Activated T-cell treated with anti-CD3 and anti-CD28 coated beads, Interleukin-2, amount 50 U/mL, for 72 hours (primary cell): Measurements from ENCODE around the gene SMIM10L2A. TPM values are rescaled to one million over a fixed set of nuclear protein-coding genes. Genes with fewer than 3 reads are reported as not detected.

ENCODE experiments used
- ATAC-seq, 2 donors: fragments of 150-1000 bp; cut with Tn5 transposase; replicated peaks in 1 of 2; 2 replicates each; pipeline ENCODE4 v1.10.0; 2021; ENCODE audit warnings: moderate library complexity in 2 of 2, mild to moderate bottlenecking in 1 of 2
- DNase-seq, 2 donors: peaks; one replicate each; pipeline ENCODE4 v3.0.0; 2021 to 2022; ENCODE audit warnings: mixed read lengths in 1 of 2
- H3K27ac Mint-ChIP-seq: one replicate; pipeline ENCODE4 v1.8.0; 2022; ENCODE audit warnings: mild to moderate bottlenecking, moderate library complexity, mixed read lengths
- H3K27me3 Mint-ChIP-seq: one replicate; pipeline ENCODE4 v1.8.0; 2022; ENCODE audit warnings: low read depth, mixed read lengths
- H3K36me3 Mint-ChIP-seq, 2 donors: one replicate each; pipeline ENCODE4 v1.8.0; 2022; ENCODE audit warnings: mixed read lengths in 2 of 2, mild to moderate bottlenecking in 1 of 2; ENCODE audit not compliant: insufficient read depth in 2 of 2
- H3K4me1 Mint-ChIP-seq: one replicate; pipeline ENCODE4 v1.8.0; 2022; ENCODE audit warnings: low read depth, mixed read lengths
- H3K4me3 Mint-ChIP-seq, 2 donors: one replicate each; pipeline ENCODE4 v1.8.0; 2022; ENCODE audit warnings: mild to moderate bottlenecking in 2 of 2, mixed read lengths in 2 of 2, moderate library complexity in 2 of 2
- H3K9me3 Mint-ChIP-seq, 2 donors: one replicate each; pipeline ENCODE4 v1.8.0; 2022; ENCODE audit warnings: mixed read lengths in 2 of 2
- total RNA-seq, 2 donors: library from RNA; stranded (reverse); gene quantifications; one replicate each; pipeline ENCODE4 v1.2.3, GENCODE V29; 2022

Gene SMIM10L2A
- total RNA-seq, 2 donors from 2014 or later, result 0.24 to 0.44 TPM

GRCh38 chrX:135429429-135429828, 7.7 kb downstream of the SMIM10L2A start:
- Mint-ChIP-seq H3K4me3 (no peak overlapping the region), H3K4me1 (peaks cover 18% of the 10 kb centered on the region), H3K9me3 (peaks cover 3 to 6% of the 10 kb centered on the region in 2 donors), H3K36me3 (peaks cover 8 to 11% of the 10 kb centered on the region in 2 donors), H3K27me3 (peaks cover 50% of the 10 kb centered on the region), H3K27ac (no peak overlapping the region)
- DNase-seq, result no peak
- peak; percentile 31 to 67 for ATAC-seq

- peaks cover 8 to 11% of the 10 kb centered on the region in 2 donors for H3K36me3 Mint-ChIP-seq
- H3K27me3 Mint-ChIP-seq, result peaks cover 51% of the 10 kb centered on the region
- DNase-seq (no peak), ATAC-seq (peak; percentile 77 to 82)
- peaks cover 18% of the 10 kb centered on the region for H3K4me1 Mint-ChIP-seq
- peak overlapping the region; percentile 54 for H3K27ac Mint-ChIP-seq
- H3K4me3 Mint-ChIP-seq, result no peak overlapping the region
- H3K9me3 Mint-ChIP-seq, result peaks cover 3 to 6% of the 10 kb centered on the region in 2 donors
Observed at GRCh38 chrX:135431886-135432285, 10.1 kb downstream of the SMIM10L2A start.

- H3K4me3 Mint-ChIP-seq, result no peak overlapping the region
Observed at GRCh38 chrX:135432453-135432852, 10.7 kb downstream of the SMIM10L2A start.

GRCh38 chrX:135432881-135433521, 11.3 kb downstream of the SMIM10L2A start:
- Mint-ChIP-seq H3K4me3 (no peak overlapping the region), H3K9me3 (peaks cover 3 to 6% of the 10 kb centered on the region in 2 donors), H3K27me3 (peaks cover 41% of the 10 kb centered on the region), H3K27ac (no peak overlapping the region), H3K4me1 (peaks cover 18% of the 10 kb centered on the region), H3K36me3 (peaks cover 8 to 11% of the 10 kb centered on the region in 2 donors)
- no peak for ATAC-seq
- no peak for DNase-seq

More at GRCh38 chrX:135432453-135432852, 10.7 kb downstream of the SMIM10L2A start:
- ATAC-seq (no peak), DNase-seq (no peak)
- Mint-ChIP-seq H3K9me3 (peaks cover 3 to 6% of the 10 kb centered on the region in 2 donors), H3K27me3 (peaks cover 46% of the 10 kb centered on the region), H3K36me3 (peaks cover 8 to 11% of the 10 kb centered on the region in 2 donors), H3K4me1 (peaks cover 18% of the 10 kb centered on the region), H3K27ac (no peak overlapping the region)

GRCh38 chrX:135433531-135434257, 11.9 kb downstream of the SMIM10L2A start:
- peaks cover 18% of the 10 kb centered on the region for H3K4me1 Mint-ChIP-seq
- no peak overlapping the region for H3K27ac Mint-ChIP-seq
- no peak overlapping the region for H3K4me3 Mint-ChIP-seq
- H3K27me3 Mint-ChIP-seq, result peaks cover 39% of the 10 kb centered on the region
- H3K9me3 Mint-ChIP-seq, result peaks cover 3 to 6% of the 10 kb centered on the region in 2 donors
- no peak for DNase-seq
- no peak for ATAC-seq
- H3K36me3 Mint-ChIP-seq, result peaks cover 8 to 11% of the 10 kb centered on the region in 2 donors

- Mint-ChIP-seq H3K27ac (no peak overlapping the region), H3K36me3 (peaks cover 8 to 11% of the 10 kb centered on the region in 2 donors), H3K9me3 (peaks cover 3 to 6% of the 10 kb centered on the region in 2 donors), H3K27me3 (peaks cover 31% of the 10 kb centered on the region), H3K4me3 (no peak overlapping the region), H3K4me1 (peaks cover 18% of the 10 kb centered on the region)
- ATAC-seq (no peak), DNase-seq (no peak)
Observed at GRCh38 chrX:135434258-135435138, 12.8 kb downstream of the SMIM10L2A start.

- H3K4me1 Mint-ChIP-seq, result peaks cover 18% of the 10 kb centered on the region
- no peak for ATAC-seq
- peaks cover 3 to 5% of the 10 kb centered on the region in 2 donors for H3K9me3 Mint-ChIP-seq
- no peak for DNase-seq
- H3K27ac Mint-ChIP-seq, result no peak overlapping the region
- peaks cover 23% of the 10 kb centered on the region for H3K27me3 Mint-ChIP-seq
- H3K4me3 Mint-ChIP-seq, result no peak overlapping the region
- peaks cover 5 to 6% of the 10 kb centered on the region in 2 donors for H3K36me3 Mint-ChIP-seq
Observed at GRCh38 chrX:135435139-135435922, 13.6 kb downstream of the SMIM10L2A start.

- peaks cover 2 to 5% of the 10 kb centered on the region in 2 donors for H3K9me3 Mint-ChIP-seq
- H3K27ac Mint-ChIP-seq, result no peak overlapping the region
- peaks cover 17% of the 10 kb centered on the region for H3K27me3 Mint-ChIP-seq
- peaks cover 17% of the 10 kb centered on the region for H3K4me1 Mint-ChIP-seq
- DNase-seq, result no peak
- no peak overlapping the region for H3K4me3 Mint-ChIP-seq
- ATAC-seq, result no peak
- peaks cover 4 to 5% of the 10 kb centered on the region in 2 donors for H3K36me3 Mint-ChIP-seq
Observed at GRCh38 chrX:135435933-135436332, 14.2 kb downstream of the SMIM10L2A start.

- Mint-ChIP-seq H3K9me3 (peaks cover 0 to 3% of the 10 kb centered on the region in 2 donors), H3K4me1 (peaks cover 12% of the 10 kb centered on the region), H3K27me3 (peaks cover 13% of the 10 kb centered on the region), H3K4me3 (no peak overlapping the region), H3K27ac (no peak overlapping the region), H3K36me3 (peaks cover under 1 to 3% of the 10 kb centered on the region in 2 donors)
- no peak for DNase-seq
- no peak for ATAC-seq
Observed at GRCh38 chrX:135436456-135436855, 14.7 kb downstream of the SMIM10L2A start.

- Mint-ChIP-seq H3K4me1 (peaks cover 5% of the 10 kb centered on the region), H3K4me3 (no peak overlapping the region), H3K27ac (no peak overlapping the region), H3K9me3 (no peaks in the 10 kb centered on the region), H3K36me3 (no peaks in the 10 kb centered on the region), H3K27me3 (peaks cover 18% of the 10 kb centered on the region)
- DNase-seq, result no peak
- ATAC-seq, result no peak
Observed at GRCh38 chrX:135436966-135437866, 15.5 kb downstream of the SMIM10L2A start.

GRCh38 chrX:135437867-135438733, 16.4 kb downstream of the SMIM10L2A start:
- Mint-ChIP-seq H3K4me1 (no peaks in the 10 kb centered on the region), H3K27me3 (peaks cover 18% of the 10 kb centered on the region), H3K36me3 (no peaks in the 10 kb centered on the region), H3K9me3 (no peaks in the 10 kb centered on the region), H3K4me3 (no peak overlapping the region), H3K27ac (no peak overlapping the region)
- DNase-seq (peak in 1 of 2 donors; percentile 16), ATAC-seq (no peak)
